GM19324 (cell line): ENCODE measurements around the gene LTF.
"Not testable (repeated sequence)": the region's sequence is repeated elsewhere in the genome, so short reads cannot be mapped to it uniquely, and the experiment has no call there.

Experiments
- ATAC-seq: cut with Tn5 transposase; IDR thresholded peaks from one replicate; pipeline ENCODE4 v1.9.1; 2021; ENCODE audit warnings: mild to moderate bottlenecking, moderate library complexity; ENCODE audit not compliant: unreplicated experiment, low FRiP score

Gene LTF

GRCh38 chr3:46399557-46399956, 65.1 kb downstream of the LTF start:
- ATAC-seq, result no peak

DNA sequence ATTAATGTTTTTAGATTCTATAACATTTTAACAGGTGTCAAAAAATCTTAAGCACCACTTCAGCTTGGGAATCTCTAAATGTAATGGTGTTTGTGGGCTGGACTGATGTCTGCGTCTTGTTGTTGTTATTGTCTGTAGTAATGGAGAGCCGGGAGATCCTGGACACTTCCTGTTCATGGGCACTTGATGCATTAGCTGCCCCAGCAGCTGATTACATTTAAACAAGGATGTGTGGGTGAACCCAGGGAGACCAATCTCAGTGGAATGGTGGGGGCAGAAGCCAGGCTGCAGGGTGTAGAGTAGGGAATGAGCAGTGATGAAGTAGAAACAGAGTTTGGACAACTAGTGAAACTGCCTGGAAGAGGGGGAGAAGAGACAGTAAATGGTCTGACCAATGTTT, 65.6 kb downstream of the LTF start:
- no peak for ATAC-seq

DNA sequence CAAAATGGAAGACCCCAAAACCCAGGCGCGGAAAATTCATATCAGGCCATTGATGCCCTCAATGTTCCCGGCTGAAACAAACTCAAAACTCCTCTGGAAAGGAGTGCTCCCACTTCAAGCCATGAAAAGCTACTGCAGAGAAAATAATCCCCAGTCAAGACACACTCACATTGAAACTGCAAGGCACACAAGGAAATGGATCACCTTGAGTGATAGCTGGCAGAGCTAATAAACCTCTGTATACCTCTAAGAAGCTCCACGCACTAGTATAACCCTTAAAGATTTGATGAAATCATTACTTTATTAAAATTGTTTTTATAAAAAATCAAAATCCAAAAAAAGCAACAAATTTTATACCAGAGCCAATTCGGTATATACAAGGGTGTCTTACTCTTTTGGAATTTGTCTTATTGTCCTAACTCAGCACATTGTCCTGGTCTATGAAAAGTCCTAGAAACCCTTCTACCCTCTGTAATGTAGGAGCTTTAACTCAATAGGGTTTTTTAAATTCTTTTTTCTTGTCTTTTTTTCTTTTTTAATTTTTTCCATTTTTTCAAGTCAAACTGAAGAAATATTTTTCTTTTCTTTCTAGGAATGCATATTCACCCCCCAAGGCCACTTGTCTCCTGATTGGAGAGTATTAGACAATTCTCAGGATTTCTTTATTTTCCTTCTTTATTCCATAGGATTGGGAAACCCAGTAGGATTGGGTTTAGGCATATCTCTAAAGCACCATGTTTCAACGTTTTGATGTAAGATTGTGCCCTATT, 66.3 kb downstream of the LTF start:
- ATAC-seq, result no peak

DNA sequence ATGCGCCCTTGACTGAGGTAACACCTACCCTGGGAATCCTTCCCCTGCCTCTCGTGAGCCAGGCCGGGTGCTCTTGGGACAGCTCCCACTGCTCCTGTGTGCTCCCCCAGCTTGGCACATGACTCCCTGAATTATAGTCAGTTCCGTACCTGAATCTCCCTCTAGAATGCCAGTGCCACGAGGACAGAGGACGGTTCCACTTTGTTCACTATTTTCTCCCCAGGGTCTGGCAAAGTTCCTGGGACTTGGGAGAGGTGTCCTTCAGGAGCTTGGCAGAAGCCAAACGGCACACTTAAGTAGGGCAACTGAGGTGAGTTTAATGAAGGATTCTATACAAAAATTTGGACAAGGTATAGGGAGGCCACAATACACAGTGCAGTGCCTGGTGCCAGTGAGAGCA, 67.6 kb downstream of the LTF start:
- ATAC-seq, result no peak

- no peak for ATAC-seq
Observed at GRCh38 chr3:46395766-46396530, 68.8 kb downstream of the LTF start.

GRCh38 chr3:46395210-46395661, 69.5 kb downstream of the LTF start:
- ATAC-seq, result no peak

- no peak for ATAC-seq
Observed at GRCh38 chr3:46393554-46394434, 70.9 kb downstream of the LTF start.

DNA sequence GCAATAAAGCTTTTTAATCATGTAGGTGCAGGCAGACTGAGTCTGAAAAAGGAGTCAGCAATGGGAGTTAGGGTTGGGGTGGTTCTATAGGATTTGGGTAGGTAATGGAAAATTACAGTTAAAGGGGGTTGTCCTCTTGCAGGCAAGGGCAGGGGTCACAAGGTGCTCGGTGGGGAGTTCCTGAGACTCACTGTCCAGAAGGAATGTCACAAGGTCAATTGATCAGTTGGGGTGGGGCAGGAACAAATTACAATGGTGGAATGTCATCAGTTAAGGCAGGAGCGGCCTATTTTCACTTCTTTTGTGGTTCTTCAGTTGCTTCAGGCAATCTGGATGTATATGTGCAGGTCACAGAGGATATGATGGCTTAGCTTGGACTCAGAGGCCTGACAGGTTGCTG, 71.7 kb downstream of the LTF start:
- no peak for ATAC-seq

DNA sequence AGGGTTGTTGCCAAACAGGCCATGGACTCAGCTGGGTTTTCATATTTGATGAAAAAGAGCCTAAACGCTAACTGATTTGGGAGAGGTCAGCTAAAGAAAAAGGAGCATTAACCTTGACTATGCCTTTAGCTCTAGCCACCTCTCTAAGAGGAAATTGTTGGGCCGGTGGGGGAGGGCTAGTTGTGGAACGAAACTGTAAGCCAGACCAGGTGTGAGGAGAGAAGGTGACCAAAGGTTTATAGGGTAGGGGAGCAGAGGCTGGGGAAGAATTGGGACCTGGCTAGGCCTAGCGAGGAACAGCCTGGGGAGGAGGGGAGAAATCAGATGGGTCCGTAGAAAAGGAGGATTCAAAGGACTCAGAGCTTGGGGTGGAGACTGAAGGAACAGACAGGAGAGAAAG, 73.2 kb downstream of the LTF start:
- not testable (repeated sequence) for ATAC-seq

GRCh38 chr3:46389306-46389705, 75.4 kb downstream of the LTF start:
- no peak for ATAC-seq

DNA sequence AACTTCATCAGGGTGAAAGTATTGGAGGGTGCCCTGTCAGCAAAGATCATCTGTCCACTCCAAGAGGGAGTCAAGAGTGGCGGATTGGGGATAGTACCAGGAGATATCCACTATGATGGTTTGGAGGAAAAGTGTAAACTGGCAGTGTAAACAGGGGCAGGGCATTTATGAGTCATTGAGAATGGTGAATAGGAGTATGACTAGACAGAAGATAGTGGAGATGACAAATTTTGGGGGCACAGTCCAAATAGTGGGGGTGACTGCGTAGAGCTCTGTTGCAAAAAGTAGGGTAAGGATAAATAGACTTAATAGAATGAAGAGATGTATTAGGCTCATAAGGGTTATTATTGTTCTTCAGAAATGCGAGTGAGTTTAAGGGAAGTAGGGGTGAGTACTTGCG, 75.9 kb downstream of the LTF start:
- ATAC-seq, result not testable (repeated sequence)

GRCh38 chr3:46386205-46386604, 78.5 kb downstream of the LTF start:
- no peak for ATAC-seq
